HepG2 (cell line): ENCODE measurements around the gene OSR1. TPM values are rescaled to one million over a fixed set of nuclear protein-coding genes. Genes with fewer than 3 reads are reported as not detected.

ENCODE experiments used
- CBX2 ChIP-seq, 2 experiments: fragments of 200-600 bp in 1 of 2; sonication (generic); formaldehyde crosslinking in 1 of 2; IDR thresholded peaks; 2 replicates each; pipeline versions ENCODE4 v1.7.0 to v1.8.1; 2018 to 2022; ENCODE audit warnings: low read depth in 2 of 2, low read length in 1 of 2, mild to moderate bottlenecking in 1 of 2, missing genetic modification reagents in 1 of 2
- CENPBD1 ChIP-seq: sonication (generic); formaldehyde crosslinking; IDR thresholded peaks from 2 replicates; pipeline ENCODE4 v1.8.0; 2022; ENCODE audit warnings: missing genetic modification reagents, low read depth, mild to moderate bottlenecking, borderline replicate concordance
- CREBL2 ChIP-seq: sonication (generic); formaldehyde crosslinking; IDR thresholded peaks from 2 replicates; pipeline ENCODE4 v1.8.1; 2023; ENCODE audit warnings: missing genetic modification reagents, mild to moderate bottlenecking, borderline replicate concordance
- MTERF4 ChIP-seq: sonication (generic); formaldehyde crosslinking; IDR thresholded peaks from 2 replicates; pipeline ENCODE4 v1.8.0; 2023; ENCODE audit warnings: mild to moderate bottlenecking, missing genetic modification reagents
- PRDM10 ChIP-seq: sonication (generic); formaldehyde crosslinking; IDR thresholded peaks from 2 replicates; pipeline ENCODE4 v1.4.0; 2020; ENCODE audit warnings: low read depth, missing genetic modification reagents
- RCOR2 ChIP-seq: IDR thresholded peaks from 2 replicates; pipeline ENCODE4 v1.6.1; 2016; ENCODE audit warnings: missing biosample characterization, missing genetic modification reagents
- TEF ChIP-seq: sonication (generic); formaldehyde crosslinking; IDR thresholded peaks from 2 replicates; pipeline ENCODE4 v1.5.0; 2020; ENCODE audit warnings: missing genetic modification reagents
- ZSCAN5A ChIP-seq: sonication (generic); formaldehyde crosslinking; IDR thresholded peaks from 2 replicates; pipeline ENCODE4 v1.8.0; 2022; ENCODE audit warnings: mild to moderate bottlenecking, missing genetic modification reagents, borderline replicate concordance
- polyA plus RNA-seq, 8 experiments: library from polyadenylated mRNA; depleted of rRNA in 3 of 8; stranded (reverse) in 7 of 8; unstranded in 1 of 8; fragments of >200 nt; fragmentation: Illumina TruSeq in 4 of 8; extraction: Trizol in 4 of 8; gene quantifications; 2 replicates each; pipeline versions ENCODE4 v1.2.1 to v1.2.3, GENCODE V29; 2011 to 2016; ENCODE audit warnings: low read depth in 4 of 8, missing spikeins in 1 of 8, mixed read lengths in 1 of 8; ENCODE audit not compliant: insufficient read depth in 1 of 8
- total RNA-seq, 5 experiments: library from RNA; depleted of rRNA; stranded (reverse); fragments of >200 nt; fragmentation: Illumina TruSeq; extraction: Trizol; gene quantifications; 2 replicates each; pipeline ENCODE4 v1.2.3, GENCODE V29; 2016; ENCODE audit warnings: low read depth in 1 of 5

The OSR1 gene
- total and polyA plus RNA-seq, 2 of the 13 experiments (the other 11 are each of a cell fraction or from before 2014, with no cell fraction given): 0.63 to 1.1 TPM

GRCh38 chr2:19352946-19353720 is 5.3 kb downstream of the OSR1 start (continued):
- TF ChIP-seq TEF: no peak
- no peak for TF ChIP-seq CREBL2 (CRISPR knock-in tag)
- no peak for TF ChIP-seq MTERF4
- no peak for TF ChIP-seq CBX2 (IDR thresholded peaks at IDR 0.05; ENCODE audit: low read depth, low read length)
- no peak for TF ChIP-seq CBX2 (CRISPR knock-in tag; IDR thresholded peaks at IDR 0.05; ENCODE audit: low read depth)
- TF ChIP-seq ZSCAN5A (CRISPR knock-in tag): no peak
- no peak for TF ChIP-seq PRDM10 (CRISPR knock-in tag)
- no peak for TF ChIP-seq CENPBD1
- TF ChIP-seq RCOR2 (CRISPR knock-in tag): no peak
